Muscle of leg (tissue), 11 donors: ENCODE data around the gene CUX1. TPM values are rescaled to one million over a fixed set of nuclear protein-coding genes. Genes with fewer than 3 reads are reported as not detected.

Experiments used
- DNase-seq: peaks from one replicate; pipeline ENCODE4 v3.0.0; 2013
- H3K27ac ChIP-seq: one replicate; pipeline ENCODE4 v1.5.1; 2013; ENCODE audit warnings: mild to moderate bottlenecking, low read length, control low read depth
- H3K27me3 ChIP-seq: one replicate; pipeline ENCODE4 v1.6.1; 2013; ENCODE audit warnings: low read length; ENCODE audit not compliant: control insufficient read depth, insufficient read depth
- H3K36me3 ChIP-seq: one replicate; pipeline ENCODE4 v1.6.1; 2013; ENCODE audit warnings: low read length; ENCODE audit not compliant: control insufficient read depth, insufficient read depth
- H3K4me1 ChIP-seq: one replicate; pipeline ENCODE4 v1.6.1; 2013; ENCODE audit warnings: low read length; ENCODE audit not compliant: control insufficient read depth, insufficient read depth
- H3K4me3 ChIP-seq: one replicate; pipeline ENCODE4 v1.5.1; 2013; ENCODE audit warnings: low read length, control low read depth
- H3K9me3 ChIP-seq: replicated peaks from 2 replicates; pipeline ENCODE4 v1.6.1; 2013; ENCODE audit warnings: low read depth, low read length; ENCODE audit not compliant: control insufficient read depth
- WGBS: methylation state at CpG from one replicate; pipeline ENCODE4 v1.1.5; 2013; ENCODE audit warnings: missing lambda C conversion rate; ENCODE audit not compliant: insufficient coverage; 5-methylcytosine and 5-hydroxymethylcytosine counted together
- polyA plus RNA-seq, 8 donors: library from polyadenylated mRNA; unstranded; fragments of 120-200 nt; gene quantifications; one replicate each; pipeline versions ENCODE4 v1.2.1 to v1.2.3, GENCODE V29; 2013; ENCODE audit warnings: inconsistent platforms in 1 of 8, low replicate concordance in 1 of 8; ENCODE audit not compliant: insufficient read length in 8 of 8, insufficient read depth in 1 of 8
- total RNA-seq: library from RNA; stranded (reverse); fragments of 120-200 nt; gene quantifications from one replicate; pipeline ENCODE4 v1.2.4, GENCODE V29; 2013

Gene CUX1
- total and polyA plus RNA-seq, 9 donors = 29.4 to 46.9 (median 40.8) TPM

DNA sequence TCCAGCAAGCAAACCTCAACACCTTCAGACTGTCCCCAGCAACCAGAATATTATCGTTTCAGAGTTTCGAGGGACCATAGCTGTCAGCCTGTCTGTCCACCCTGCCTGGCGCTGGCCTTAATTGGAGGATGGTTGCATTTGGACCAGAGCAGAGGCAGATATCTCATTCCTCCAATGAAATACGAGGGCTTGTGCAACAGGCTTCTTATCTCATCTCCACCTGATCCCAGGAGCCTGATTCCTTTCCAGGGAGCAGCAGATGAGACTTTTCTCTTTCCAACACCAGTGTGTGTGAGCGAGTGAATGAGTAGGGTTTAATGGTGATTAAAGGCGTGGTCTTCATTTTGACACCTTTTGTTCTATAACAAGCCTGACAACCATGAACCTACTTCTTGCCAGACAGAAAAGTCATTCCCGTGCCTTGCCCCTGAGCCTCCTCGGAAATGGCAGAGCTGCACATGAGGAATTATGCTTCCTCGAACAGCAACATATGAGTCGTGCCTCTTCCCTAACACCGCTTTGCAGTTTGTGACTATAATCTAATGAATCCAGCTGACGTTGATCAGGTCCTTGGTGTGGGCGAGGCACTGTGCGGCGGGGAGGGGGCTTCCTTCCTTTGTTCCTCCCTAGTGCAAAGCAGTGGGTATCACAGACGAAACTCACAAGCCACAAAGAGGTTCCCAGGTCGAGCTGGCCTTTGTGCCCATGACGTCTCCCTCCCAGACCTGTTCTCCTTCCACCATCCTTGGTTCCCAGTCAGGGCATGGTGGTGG lies 147.4 kb downstream of the CUX1 start:
- Histone ChIP-seq H3K4me1 (no peaks in the 10 kb centered on the region), H3K9me3 (no peaks in the 10 kb centered on the region), H3K27ac (no peak overlapping the region), H3K4me3 (no peak overlapping the region), H3K27me3 (no peaks in the 10 kb centered on the region), H3K36me3 (no peaks in the 10 kb centered on the region)
- DNase-seq = no peak
- WGBS = 83% methylated on average over 9 of the region's 18 CpGs

- Histone ChIP-seq H3K27me3 (no peaks in the 10 kb centered on the region), H3K27ac (no peak overlapping the region), H3K4me3 (no peak overlapping the region), H3K36me3 (peaks cover 3% of the 10 kb centered on the region), H3K4me1 (no peaks in the 10 kb centered on the region), H3K9me3 (no peaks in the 10 kb centered on the region)
- no peak for DNase-seq
- WGBS = no CpG with 5 or more reads among the region's 6 CpGs
Measured at GRCh38 chr7:101968720-101969466, 151.5 kb downstream of the CUX1 start.

DNA sequence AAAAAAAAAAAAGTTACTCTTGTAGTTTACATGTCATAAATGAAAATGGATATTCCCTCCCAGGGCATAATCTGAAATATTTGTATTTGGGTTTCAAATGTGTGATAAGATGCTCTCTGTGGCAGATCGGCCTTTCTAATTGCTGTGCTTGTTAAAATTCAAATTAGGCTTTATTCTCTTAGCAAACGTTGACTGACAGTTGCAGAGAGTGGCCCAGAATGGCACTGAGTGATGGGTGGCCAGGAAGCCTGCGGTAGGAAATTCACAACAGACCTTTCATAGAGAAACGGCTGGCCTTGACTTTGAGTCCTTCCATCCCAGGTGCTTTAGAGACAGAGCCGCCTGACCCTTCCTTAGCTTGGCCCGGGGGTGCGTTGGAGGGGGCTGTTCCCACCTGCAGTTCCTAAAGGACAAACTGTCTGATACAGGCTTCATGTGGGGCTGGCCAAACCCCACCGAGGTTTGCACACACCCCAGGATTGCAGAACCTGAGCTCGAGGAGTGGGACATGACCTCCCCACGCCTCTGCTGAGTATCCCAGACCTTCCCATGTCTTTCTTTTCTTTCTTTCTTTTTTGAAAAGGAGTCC lies 152.7 kb downstream of the CUX1 start:
- no peaks in the 10 kb centered on the region for H3K9me3 ChIP-seq
- WGBS = 65% methylated on average over 8 of the region's 10 CpGs
- no peak overlapping the region for H3K27ac ChIP-seq
- no peaks in the 10 kb centered on the region for H3K27me3 ChIP-seq
- DNase-seq = no peak
- H3K4me3 ChIP-seq = no peak overlapping the region
- H3K36me3 ChIP-seq = peaks cover 3% of the 10 kb centered on the region
- no peaks in the 10 kb centered on the region for H3K4me1 ChIP-seq

- Histone ChIP-seq H3K4me1 (no peaks in the 10 kb centered on the region), H3K36me3 (peaks cover 3% of the 10 kb centered on the region), H3K9me3 (no peaks in the 10 kb centered on the region), H3K27ac (no peak overlapping the region), H3K27me3 (no peaks in the 10 kb centered on the region), H3K4me3 (no peak overlapping the region)
- DNase-seq = no peak
- 95% methylated on average over 2 of the region's 5 CpGs for WGBS
Measured at GRCh38 chr7:101970801-101971200, 153.4 kb downstream of the CUX1 start.

DNA sequence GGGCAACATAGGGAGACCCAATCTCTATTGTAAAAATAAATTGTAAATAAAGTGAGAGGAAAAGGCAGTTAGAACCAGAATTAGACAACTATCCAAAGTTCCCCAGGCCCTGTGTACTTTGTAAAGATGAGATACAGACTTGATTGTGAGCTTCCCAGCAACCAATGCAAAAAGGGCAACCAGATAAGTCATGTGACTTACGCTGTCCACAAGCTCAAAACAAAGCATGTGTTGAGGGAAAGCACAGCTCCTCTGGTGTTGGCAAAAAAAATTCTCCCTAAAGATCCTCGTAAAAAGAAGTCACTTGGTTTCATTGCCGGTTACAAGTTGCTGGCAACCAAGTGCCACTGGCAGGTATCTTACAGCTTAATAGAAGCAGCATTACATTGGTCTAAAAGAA lies 154.0 kb downstream of the CUX1 start:
- DNase-seq = no peak
- H3K27me3 ChIP-seq = no peaks in the 10 kb centered on the region
- no peaks in the 10 kb centered on the region for H3K4me1 ChIP-seq
- H3K36me3 ChIP-seq = peaks cover 3% of the 10 kb centered on the region
- WGBS = 100% methylated on average over 1 of the region's 3 CpGs
- no peaks in the 10 kb centered on the region for H3K9me3 ChIP-seq
- no peak overlapping the region for H3K4me3 ChIP-seq
- H3K27ac ChIP-seq = no peak overlapping the region

DNA sequence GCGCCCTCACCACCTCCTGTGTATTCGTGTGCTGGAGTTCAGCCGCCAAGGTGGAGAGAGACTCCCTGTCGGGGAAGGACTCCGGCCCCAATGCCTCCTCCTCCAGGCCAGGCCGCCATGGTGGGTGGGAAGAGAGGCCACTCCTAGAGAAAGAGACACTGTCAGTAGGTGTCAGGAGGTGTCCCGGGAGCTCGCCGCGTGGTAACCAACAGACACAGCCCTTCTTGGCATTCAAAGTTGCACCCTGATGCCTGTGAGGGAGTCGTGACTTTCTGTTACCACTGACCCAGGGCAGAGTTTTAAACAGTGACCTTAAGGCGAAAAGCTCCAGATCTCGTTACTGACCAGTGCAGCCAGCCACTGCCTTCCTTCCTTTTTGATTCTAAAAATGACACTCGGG lies 155.2 kb downstream of the CUX1 start:
- Histone ChIP-seq H3K4me1 (no peaks in the 10 kb centered on the region), H3K36me3 (peaks cover 3% of the 10 kb centered on the region), H3K27me3 (no peaks in the 10 kb centered on the region), H3K4me3 (no peak overlapping the region), H3K9me3 (no peaks in the 10 kb centered on the region), H3K27ac (no peak overlapping the region)
- DNase-seq = no peak
- WGBS = 81% methylated on average over 11 of the region's 14 CpGs

DNA sequence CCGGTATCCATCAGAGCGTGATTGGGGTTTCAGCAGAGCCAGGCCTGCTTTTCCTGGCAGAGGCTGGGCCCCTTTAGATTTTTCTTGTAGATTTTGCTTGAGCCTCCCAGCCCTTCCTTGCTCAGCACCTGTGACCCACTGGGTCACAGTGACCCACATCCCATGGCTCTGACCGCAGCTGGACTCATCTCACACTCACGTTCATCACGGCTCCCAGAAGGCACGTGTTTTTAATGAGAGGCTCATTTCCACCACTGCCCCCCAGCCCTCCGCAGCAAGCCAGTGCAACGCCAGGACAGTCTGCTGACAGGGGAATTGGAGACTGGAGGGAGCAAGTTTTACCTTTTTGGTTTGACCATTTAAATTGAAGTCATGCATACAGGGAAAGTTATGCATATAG lies 155.7 kb downstream of the CUX1 start:
- Histone ChIP-seq H3K4me3 (no peak overlapping the region), H3K36me3 (peaks cover 3% of the 10 kb centered on the region), H3K4me1 (no peaks in the 10 kb centered on the region), H3K9me3 (no peaks in the 10 kb centered on the region), H3K27me3 (no peaks in the 10 kb centered on the region), H3K27ac (no peak overlapping the region)
- DNase-seq = no peak
- 82% methylated on average over 2 of the region's 8 CpGs for WGBS

GRCh38 chr7:101974393-101974792 lies 157.0 kb downstream of the CUX1 start:
- H3K9me3 ChIP-seq = no peaks in the 10 kb centered on the region
- H3K27me3 ChIP-seq = no peaks in the 10 kb centered on the region
- H3K36me3 ChIP-seq = peaks cover 6% of the 10 kb centered on the region
- no CpG with 5 or more reads among the region's 6 CpGs for WGBS
- H3K4me3 ChIP-seq = no peak overlapping the region
- DNase-seq = no peak
- no peak overlapping the region for H3K27ac ChIP-seq
- no peaks in the 10 kb centered on the region for H3K4me1 ChIP-seq

GRCh38 chr7:101975046-101975445 lies 157.6 kb downstream of the CUX1 start:
- Histone ChIP-seq H3K27ac (no peak overlapping the region), H3K9me3 (no peaks in the 10 kb centered on the region), H3K27me3 (no peaks in the 10 kb centered on the region), H3K36me3 (peaks cover 6% of the 10 kb centered on the region), H3K4me3 (no peak overlapping the region), H3K4me1 (no peaks in the 10 kb centered on the region)
- no peak for DNase-seq
- 95% methylated on average over 4 of the region's 7 CpGs for WGBS

GRCh38 chr7:101976411-101976810 lies 159.0 kb downstream of the CUX1 start:
- H3K4me3 ChIP-seq = no peak overlapping the region
- 79% methylated on average over 2 of the region's 5 CpGs for WGBS
- no peaks in the 10 kb centered on the region for H3K27me3 ChIP-seq
- H3K27ac ChIP-seq = no peak overlapping the region
- no peaks in the 10 kb centered on the region for H3K9me3 ChIP-seq
- DNase-seq = no peak
- peaks cover 6% of the 10 kb centered on the region for H3K36me3 ChIP-seq
- H3K4me1 ChIP-seq = no peaks in the 10 kb centered on the region
